ENCODE results near the gene AKT1S1. TPM values are rescaled to one million over a fixed set of nuclear protein-coding genes. Genes with fewer than 3 reads are reported as not detected.

Gene AKT1S1
- total RNA-seq, 1 experiment from 2014 or later, result 70.6 TPM

GRCh38 chr19:49884109-49884508, 7.0 kb upstream of the AKT1S1 start:
- Histone ChIP-seq H3K27ac (ENCODE audit: low read depth, low read length) (no peak overlapping the region), H3K9ac (ENCODE audit: low read length) (no peak overlapping the region), H3K79me2 (ENCODE audit: insufficient read depth, low read length) (peaks cover under 1% of the 10 kb centered on the region; the same call in 1 of the 2 replicates), H3K4me2 (ENCODE audit: low read length) (no peak overlapping the region), H3K36me3 (ENCODE audit: control insufficient read depth in 1 of 2, insufficient read depth in 2 of 2, low read length in 2 of 2) (peaks cover 12 to 18% of the 10 kb centered on the region in 2 experiments), H3K4me3 (replicated peaks in 1 of 2; ENCODE audit: low read depth in 1 of 2, low read length in 2 of 2) (no peak overlapping the region), H3K9me3 (ENCODE audit: control insufficient read depth in 1 of 2, insufficient read depth in 1 of 2, low read depth in 1 of 2, low read length in 2 of 2) (peaks cover 0 to 6% of the 10 kb centered on the region in 2 experiments; a peak in 1 of 4 replicates), H3K9me2 (ENCODE audit: insufficient read depth) (no peaks in the 10 kb centered on the region), H2AFZ (ENCODE audit: low read depth, low read length, poor library complexity, severe bottlenecking) (no peak overlapping the region), H4K20me1 (ENCODE audit: insufficient read depth) (no peaks in the 10 kb centered on the region), H3K27me3 (ENCODE audit: insufficient read depth, low read length) (no peaks in the 10 kb centered on the region), H3K4me1 (ENCODE audit: control insufficient read depth in 1 of 2, insufficient read depth in 2 of 2, low read length in 2 of 2) (peaks cover 1 to 14% of the 10 kb centered on the region in 2 experiments)
- ChIA-PET POLR2A (no interaction called here), CTCF (no interaction called here), RAD21 (ENCODE audit: low non-redundant PET in 1 of 2, low total read pairs in 2 of 2, uncharacterized antibody in 2 of 2, unreplicated experiment in 2 of 2) (no interaction called here)
- intact Hi-C loops (cut with micrococcal nuclease), result no loop called here
- no TSS peak for BruUV-seq (replicated peaks)
- DNase-seq (ENCODE audit: low read depth, low spot score), result no peak
- no peak for TF ChIP-seq EZH2phosphoT487 (IDR thresholded peaks at IDR 0.05; ENCODE audit: borderline replicate concordance)
- TF ChIP-seq MAX (IDR thresholded peaks at IDR 0.05), result no peak
- TF ChIP-seq REST (IDR thresholded peaks at IDR 0.05; ENCODE audit: low read depth), result no peak
- no peak for TF ChIP-seq TCF7L2 (IDR thresholded peaks at IDR 0.05; ENCODE audit: borderline replicate concordance, extremely low read depth, insufficient read depth, insufficient read length)
- no peak for TF ChIP-seq SP1 (IDR thresholded peaks at IDR 0.05; ENCODE audit: low read depth)
- TF ChIP-seq YY1 (IDR thresholded peaks at IDR 0.05; ENCODE audit: extremely low read depth, insufficient replicate concordance, low read depth, low read length), result no peak
- no peak for ATAC-seq
